Mesenchymal stem cell (in vitro differentiated cells and primary cell): ENCODE measurements around the gene SLC5A9.
"Not testable (repeated sequence)": the region's sequence is repeated elsewhere in the genome, so short reads cannot be mapped to it uniquely, and the experiment has no call there.

Source experiments
- DNase-seq: peaks from one replicate; pipeline ENCODE4 v3.0.0-alpha.2; 2013
- H2AFZ ChIP-seq: one replicate; pipeline ENCODE4 v1.6.1; 2013; ENCODE audit warnings: low read depth, mild to moderate bottlenecking, control low read depth, inconsistent platforms, low read length, moderate library complexity
- H2AK5ac ChIP-seq: 2 replicates; pipeline ENCODE4 v1.6.1; 2013; ENCODE audit warnings: low read length, moderate library complexity, mild to moderate bottlenecking, inconsistent platforms; ENCODE audit not compliant: severe bottlenecking
- H2BK120ac ChIP-seq: one replicate; pipeline ENCODE4 v1.6.1; 2013; ENCODE audit warnings: low read depth, mild to moderate bottlenecking, inconsistent platforms, low read length, moderate library complexity
- H2BK12ac ChIP-seq, 2 experiments: one replicate each; pipeline ENCODE4 v1.6.1; 2013; ENCODE audit warnings: inconsistent platforms in 2 of 2, low read length in 2 of 2, mild to moderate bottlenecking in 2 of 2, moderate library complexity in 2 of 2, control low read depth in 1 of 2
- H2BK15ac ChIP-seq: one replicate; pipeline ENCODE4 v1.6.1; 2013; ENCODE audit warnings: mild to moderate bottlenecking, low read depth, inconsistent platforms; ENCODE audit not compliant: poor library complexity, severe bottlenecking
- H2BK5ac ChIP-seq: 2 replicates; pipeline ENCODE4 v1.6.1; 2013; ENCODE audit warnings: low read depth, mild to moderate bottlenecking, low read length, control low read depth, inconsistent platforms; ENCODE audit not compliant: poor library complexity, severe bottlenecking
- H3K14ac ChIP-seq, 2 experiments: one replicate each; pipeline ENCODE4 v1.6.1; 2013; ENCODE audit warnings: inconsistent platforms in 2 of 2, low read length in 2 of 2, control low read depth in 1 of 2, mild to moderate bottlenecking in 1 of 2, moderate library complexity in 1 of 2
- H3K18ac ChIP-seq, 2 experiments: one replicate each; pipeline ENCODE4 v1.6.1; 2013; ENCODE audit warnings: inconsistent platforms in 2 of 2, low read length in 2 of 2, control low read depth in 1 of 2, low read depth in 1 of 2, mild to moderate bottlenecking in 1 of 2
- H3K23ac ChIP-seq, 2 experiments: one replicate each; pipeline ENCODE4 v1.6.1; 2013; ENCODE audit warnings: inconsistent platforms in 2 of 2, low read length in 2 of 2, mild to moderate bottlenecking in 2 of 2, moderate library complexity in 2 of 2, control low read depth in 1 of 2
- H3K27ac ChIP-seq: 2 replicates; pipeline ENCODE4 v1.5.1; 2013; ENCODE audit warnings: mild to moderate bottlenecking, moderate library complexity, low read length, control low read depth, inconsistent platforms; ENCODE audit not compliant: poor library complexity, severe bottlenecking
- H3K27me3 ChIP-seq, 2 experiments: 2 replicates each; pipeline versions ENCODE4 v1.6.1 to v1.7.0; 2013; ENCODE audit warnings: low read length in 2 of 2, mild to moderate bottlenecking in 2 of 2, moderate library complexity in 2 of 2, control low read depth in 1 of 2, inconsistent platforms in 1 of 2; ENCODE audit not compliant: control insufficient read depth in 1 of 2, insufficient read depth in 1 of 2
- H3K36me3 ChIP-seq, 2 experiments: 2 replicates each; pipeline versions ENCODE4 v1.6.1 to v1.7.0; 2013; ENCODE audit warnings: low read length in 2 of 2, control low read depth in 1 of 2, inconsistent platforms in 1 of 2, low read depth in 1 of 2, mild to moderate bottlenecking in 1 of 2; ENCODE audit not compliant: insufficient read depth in 2 of 2, control insufficient read depth in 1 of 2
- H3K4ac ChIP-seq, 2 experiments: one replicate each; pipeline ENCODE4 v1.6.1; 2013; ENCODE audit warnings: inconsistent platforms in 2 of 2, low read length in 2 of 2, mild to moderate bottlenecking in 2 of 2, moderate library complexity in 2 of 2, control low read depth in 1 of 2, low read depth in 1 of 2
- H3K4me1 ChIP-seq: 2 replicates; pipeline ENCODE4 v1.6.1; 2013; ENCODE audit warnings: low read depth, low read length, control low read depth; ENCODE audit not compliant: control insufficient read depth, insufficient read depth
- H3K4me2 ChIP-seq: 2 replicates; pipeline ENCODE4 v1.6.1; 2013; ENCODE audit warnings: low read length, mild to moderate bottlenecking, inconsistent platforms; ENCODE audit not compliant: poor library complexity, severe bottlenecking
- H3K4me3 ChIP-seq, 2 experiments: 2 replicates each; pipeline versions ENCODE4 v1.5.1 to v1.7.0; 2013; ENCODE audit warnings: low read length in 2 of 2, mild to moderate bottlenecking in 2 of 2, control low read depth in 1 of 2, low read depth in 1 of 2; ENCODE audit not compliant: insufficient read depth in 1 of 2
- H3K79me1 ChIP-seq: replicated peaks from 2 replicates; pipeline ENCODE4 v1.6.1; 2013; ENCODE audit warnings: mild to moderate bottlenecking, control low read depth, low read length, inconsistent platforms; ENCODE audit not compliant: poor library complexity, severe bottlenecking
- H3K9ac ChIP-seq: 2 replicates; pipeline ENCODE4 v1.7.0; 2013; ENCODE audit warnings: mild to moderate bottlenecking, low read length, moderate library complexity
- H3K9me3 ChIP-seq: 2 replicates; pipeline ENCODE4 v1.7.0; 2013; ENCODE audit warnings: mild to moderate bottlenecking, low read length; ENCODE audit not compliant: control insufficient read depth
- H4K8ac ChIP-seq: one replicate; pipeline ENCODE4 v1.6.1; 2013; ENCODE audit warnings: inconsistent platforms, mild to moderate bottlenecking, low read length, moderate library complexity
- H4K91ac ChIP-seq: one replicate; pipeline ENCODE4 v1.6.1; 2013; ENCODE audit warnings: mild to moderate bottlenecking, low read length, inconsistent platforms
- WGBS: methylation state at CpG from one replicate; pipeline ENCODE4 v1.1.7; 2013; ENCODE audit warnings: mixed read lengths; 5-methylcytosine and 5-hydroxymethylcytosine counted together

Gene SLC5A9

GRCh38 chr1:48213462-48213861 lies 9.1 kb upstream of the SLC5A9 start:
- H2BK120ac ChIP-seq, H2AFZ ChIP-seq, H2BK12ac ChIP-seq, H3K79me1 ChIP-seq, H2BK5ac ChIP-seq, H2AK5ac ChIP-seq, H3K4me3 ChIP-seq, H3K14ac ChIP-seq, H2BK15ac ChIP-seq, H4K8ac ChIP-seq, H3K18ac ChIP-seq, H3K4me2 ChIP-seq, H4K91ac ChIP-seq, H3K23ac ChIP-seq, H3K9ac ChIP-seq, H3K27ac ChIP-seq, H3K4ac ChIP-seq, H3K9me3 ChIP-seq, H3K36me3 ChIP-seq, H3K4me1 ChIP-seq, DNase-seq: not testable (repeated sequence)
- H3K27me3 ChIP-seq: peaks cover 0 to 20% of the 10 kb centered on the region in 2 experiments
- WGBS: 76% methylated on average over 8 of the region's 8 CpGs

GRCh38 chr1:48214366-48214765 lies 8.2 kb upstream of the SLC5A9 start:
- not testable (repeated sequence) for H4K91ac ChIP-seq, H2BK12ac ChIP-seq, H3K79me1 ChIP-seq, H3K9me3 ChIP-seq, DNase-seq, H3K27ac ChIP-seq, H3K4me3 ChIP-seq, H3K4me1 ChIP-seq, H2BK120ac ChIP-seq, H2AK5ac ChIP-seq, H4K8ac ChIP-seq, H3K18ac ChIP-seq, H3K36me3 ChIP-seq, H2BK15ac ChIP-seq, H3K23ac ChIP-seq, H3K9ac ChIP-seq, H2AFZ ChIP-seq, H3K14ac ChIP-seq, H2BK5ac ChIP-seq, H3K4ac ChIP-seq, H3K4me2 ChIP-seq
- H3K27me3 ChIP-seq: peaks cover 0 to 20% of the 10 kb centered on the region in 2 experiments
- 67% methylated on average over 5 of the region's 6 CpGs for WGBS

DNA sequence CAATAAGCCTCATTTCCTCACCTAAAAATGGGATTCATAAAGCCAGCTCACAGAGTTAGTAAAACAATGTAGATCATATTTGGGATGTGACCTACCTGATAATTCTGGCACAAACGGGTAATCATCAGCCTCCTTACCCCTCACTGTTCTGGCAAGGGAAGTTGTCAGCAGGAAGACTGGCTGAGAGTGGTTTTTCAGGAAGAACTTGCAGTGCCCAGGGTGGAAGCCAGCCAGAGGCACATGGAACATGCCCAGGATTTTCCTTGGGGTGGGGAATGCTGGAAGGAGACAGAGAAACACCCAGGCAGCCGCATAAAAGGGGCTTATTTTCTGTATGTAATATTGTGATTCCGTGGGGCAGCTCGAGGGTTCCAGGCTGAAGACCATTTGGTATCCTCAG lies 7.7 kb upstream of the SLC5A9 start:
- Histone ChIP-seq H2AK5ac (no peak overlapping the region), H3K23ac (no peak overlapping the region), H3K4me1 (no peaks in the 10 kb centered on the region), H3K27me3 (peaks cover 0 to 20% of the 10 kb centered on the region in 2 experiments), H2BK120ac (no peak overlapping the region), H3K4ac (no peak overlapping the region), H4K8ac (no peak overlapping the region), H3K14ac (no peak overlapping the region), H2AFZ (no peak overlapping the region), H4K91ac (no peak overlapping the region), H3K36me3 (no peaks in the 10 kb centered on the region), H3K79me1 (no peaks in the 10 kb centered on the region), H3K9me3 (no peaks in the 10 kb centered on the region), H3K9ac (no peak overlapping the region), H3K27ac (no peak overlapping the region), H2BK15ac (no peak overlapping the region), H2BK12ac (no peak overlapping the region), H2BK5ac (no peak overlapping the region), H3K4me3 (no peak overlapping the region), H3K18ac (no peak overlapping the region), H3K4me2 (no peak overlapping the region)
- 66% methylated on average over 3 of the region's 4 CpGs for WGBS
- no peak for DNase-seq

DNA sequence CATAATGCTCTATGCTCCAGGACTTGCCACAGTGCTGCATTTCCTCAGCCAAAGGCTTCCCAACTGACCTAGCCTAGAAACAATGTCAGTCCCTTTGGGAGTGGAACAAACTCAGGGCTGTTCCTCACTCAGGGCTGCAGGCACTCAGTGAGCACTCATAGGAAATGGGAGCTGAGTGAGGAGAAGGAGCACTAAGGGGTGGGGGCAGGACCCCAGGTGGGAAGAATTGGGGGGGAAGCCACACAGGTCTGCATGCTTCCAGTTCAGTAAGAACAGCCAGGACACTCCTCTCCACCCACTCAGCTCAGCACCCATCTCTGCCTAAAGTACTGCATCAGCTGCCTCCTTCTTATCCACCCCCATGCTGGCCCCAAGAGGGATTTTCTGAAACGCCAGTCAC lies 7.3 kb upstream of the SLC5A9 start:
- H3K4me1 ChIP-seq: no peaks in the 10 kb centered on the region
- no peak overlapping the region for H3K4ac ChIP-seq
- H2BK120ac ChIP-seq: no peak overlapping the region
- H3K79me1 ChIP-seq: no peaks in the 10 kb centered on the region
- H2AFZ ChIP-seq: no peak overlapping the region
- H3K4me3 ChIP-seq: no peak overlapping the region
- no peak overlapping the region for H3K23ac ChIP-seq
- H2BK5ac ChIP-seq: no peak overlapping the region
- no peak overlapping the region for H3K9ac ChIP-seq
- peaks cover 0 to 21% of the 10 kb centered on the region in 2 experiments for H3K27me3 ChIP-seq
- H3K9me3 ChIP-seq: no peaks in the 10 kb centered on the region
- no peaks in the 10 kb centered on the region for H3K36me3 ChIP-seq
- DNase-seq: no peak
- no peak overlapping the region for H2BK15ac ChIP-seq
- no peak overlapping the region for H3K14ac ChIP-seq
- no peak overlapping the region for H2AK5ac ChIP-seq
- H3K27ac ChIP-seq: no peak overlapping the region
- no peak overlapping the region for H4K8ac ChIP-seq
- WGBS: 42% methylated on average over 1 of the region's 1 CpG
- H4K91ac ChIP-seq: no peak overlapping the region
- H3K18ac ChIP-seq: no peak overlapping the region
- H3K4me2 ChIP-seq: no peak overlapping the region
- no peak overlapping the region for H2BK12ac ChIP-seq
